Epidermal melanocyte (primary cell): ENCODE results near the gene SPOCK1.
"Not testable (repeated sequence)": the region's sequence is repeated elsewhere in the genome, so short reads cannot be mapped to it uniquely, and the experiment has no call there.

Experiments
- DNase-seq: peaks from one replicate; pipeline ENCODE4 v3.0.0; 2011; ENCODE audit warnings: low spot score; ENCODE audit not compliant: insufficient read length

Gene SPOCK1

GRCh38 chr5:137498736-137499505 is at the start of gene SPOCK1:
Gene SPOCK1 (minus strand): TSS chr5:137499326.
- DNase-seq = peak; percentile 88

- DNase-seq = no peak
Measured at GRCh38 chr5:137545956-137546355, 46.8 kb upstream of the SPOCK1 start.

- DNase-seq = not testable (repeated sequence)
Measured at GRCh38 chr5:137535449-137535848, 36.3 kb upstream of the SPOCK1 start.

- DNase-seq = no peak
Measured at GRCh38 chr5:137533963-137534362, 34.8 kb upstream of the SPOCK1 start.

- DNase-seq = no peak
Measured at GRCh38 chr5:137531266-137531665, 32.1 kb upstream of the SPOCK1 start.

- no peak for DNase-seq
Measured at GRCh38 chr5:137521246-137521645, 22.1 kb upstream of the SPOCK1 start.

- no peak for DNase-seq
Measured at GRCh38 chr5:137516961-137517360, 17.8 kb upstream of the SPOCK1 start.

GRCh38 chr5:137516251-137516797 is 17.2 kb upstream of the SPOCK1 start:
- no peak for DNase-seq

- DNase-seq = no peak
Measured at GRCh38 chr5:137515238-137515637, 16.1 kb upstream of the SPOCK1 start.

- DNase-seq = no peak
Measured at GRCh38 chr5:137510671-137511070, 11.5 kb upstream of the SPOCK1 start.

- no peak for DNase-seq
Measured at GRCh38 chr5:137507150-137507549, 8.0 kb upstream of the SPOCK1 start.

GRCh38 chr5:137506296-137506695 is 7.2 kb upstream of the SPOCK1 start:
- DNase-seq = no peak

GRCh38 chr5:137504916-137505315 is 5.8 kb upstream of the SPOCK1 start:
- no peak for DNase-seq

- DNase-seq = no peak
Measured at GRCh38 chr5:137503456-137503855, 4.3 kb upstream of the SPOCK1 start.

- no peak for DNase-seq
Measured at GRCh38 chr5:137502632-137503031, 3.5 kb upstream of the SPOCK1 start.

- DNase-seq = no peak
Measured at GRCh38 chr5:137501846-137502406, 2.8 kb upstream of the SPOCK1 start.

- DNase-seq = no peak
Measured at GRCh38 chr5:137501226-137501625, 2.1 kb upstream of the SPOCK1 start.

- no peak for DNase-seq
Measured at GRCh38 chr5:137500615-137501225, 1.6 kb upstream of the SPOCK1 start.

- DNase-seq = not testable (repeated sequence)
Measured at GRCh38 chr5:137499506-137499847, 351 bp upstream of the SPOCK1 start.

- DNase-seq = no peak
Measured at GRCh38 chr5:137498301-137498735, 808 bp downstream of the SPOCK1 start.

GRCh38 chr5:137497396-137498290 is 1.5 kb downstream of the SPOCK1 start:
- DNase-seq = no peak
